Panc1 (cell line): Measurements from ENCODE around the gene SRGAP3. TPM values are rescaled to one million over a fixed set of nuclear protein-coding genes. Genes with fewer than 3 reads are reported as not detected.

Source experiments
- ATAC-seq: fragments of 200-7000 bp; cut with Tn5 transposase; 2 replicates; pipeline ENCODE4 v1.9.1; 2020; ENCODE audit warnings: mild to moderate bottlenecking, moderate library complexity
- BruUV-seq: library from RNA; stranded (reverse); fragments of 400-500 nt; replicated peaks from 2 replicates; lab custom pipeline; 2021; lab: Mats Ljungman, UMichigan
- CTCF ChIA-PET: fragments of 300-600 bp; sonication (Branson Sonifier 250); formaldehyde crosslinking; loops from one replicate; lab custom pipeline; 2022; ENCODE audit warnings: antibody characterized with exemption; lab: Charles Lee
- POLR2A ChIA-PET: fragments of 300-600 bp; sonication (Branson Sonifier 250); formaldehyde crosslinking; loops from one replicate; lab custom pipeline; 2022; ENCODE audit warnings: antibody characterized with exemption; lab: Charles Lee
- DNase-seq: peaks from one replicate; pipeline ENCODE4 v3.0.0-alpha.2; 2010; ENCODE audit warnings: low read depth, low spot score
- H3K27ac ChIP-seq: 2 replicates; pipeline ENCODE4 v1.5.1; 2011; ENCODE audit warnings: mild to moderate bottlenecking, low read length, inconsistent platforms
- H3K27me3 ChIP-seq: fragments of 200-500 bp; sonication (Bioruptor generic); 2 replicates; pipeline ENCODE4 v1.6.0; 2014; ENCODE audit warnings: low read length, inconsistent platforms; ENCODE audit not compliant: control insufficient read depth, insufficient read depth
- H3K36me3 ChIP-seq: fragments of 200-500 bp; sonication (Bioruptor generic); 2 replicates; pipeline ENCODE4 v1.5.1; 2014; ENCODE audit warnings: inconsistent platforms, mild to moderate bottlenecking, low read length, moderate library complexity; ENCODE audit not compliant: control insufficient read depth, insufficient read depth
- H3K4me1 ChIP-seq: 2 replicates; pipeline ENCODE4 v1.5.1; 2011; ENCODE audit warnings: inconsistent platforms, mild to moderate bottlenecking, low read length, moderate library complexity; ENCODE audit not compliant: control insufficient read depth, insufficient read depth
- H3K4me3 ChIP-seq, 2 experiments: 2 replicates each; pipeline ENCODE4 v1.5.1; 2011 to 2012; ENCODE audit warnings: low read depth in 2 of 2, low read length in 2 of 2, mild to moderate bottlenecking in 2 of 2, inconsistent platforms in 1 of 2, moderate library complexity in 1 of 2
- H3K9me3 ChIP-seq: fragments of 200-500 bp; sonication (Bioruptor generic); 2 replicates; pipeline ENCODE4 v1.5.1; 2014; ENCODE audit warnings: low read depth, mild to moderate bottlenecking, inconsistent platforms, low read length, moderate library complexity; ENCODE audit not compliant: control insufficient read depth, insufficient read depth
- CTCF ChIP-seq: fragments of 450-650 bp; IDR thresholded peaks from 2 replicates; pipeline ENCODE4 v1.5.1; 2017; ENCODE audit warnings: mild to moderate bottlenecking
- POLR2AphosphoS5 ChIP-seq: IDR thresholded peaks from 2 replicates; pipeline ENCODE4 v1.6.1; 2012; ENCODE audit warnings: mild to moderate bottlenecking, low read depth, low read length, moderate library complexity
- REST ChIP-seq, 2 experiments: IDR thresholded peaks; 2 replicates each; pipeline ENCODE4 v1.6.1; 2011 to 2012; ENCODE audit warnings: low read depth in 2 of 2, control low read depth in 1 of 2, low read length in 1 of 2, mild to moderate bottlenecking in 1 of 2, moderate library complexity in 1 of 2; ENCODE audit not compliant: insufficient read depth in 1 of 2
- SIN3A ChIP-seq: IDR thresholded peaks from 2 replicates; pipeline ENCODE4 v1.6.1; 2012; ENCODE audit warnings: low read depth, mild to moderate bottlenecking, low read length, moderate library complexity, borderline replicate concordance; ENCODE audit not compliant: insufficient read depth
- TCF7L2 ChIP-seq: IDR thresholded peaks from 2 replicates; pipeline ENCODE4 v1.6.1; 2011; ENCODE audit warnings: mild to moderate bottlenecking, low read depth, low read length, inconsistent platforms
- in situ Hi-C: cut with HindIII; loops from 2 replicates; pipeline ENCODE4 v1.10.0; 2016; ENCODE audit warnings: low sequenced_read_pairs, low pct_unique_long_range_greater_than_20kb
- intact Hi-C: fragments of 100-400 bp; cut with micrococcal nuclease; formaldehyde crosslinking; loops from one replicate; pipeline ENCODE4 v1.10.0; 2022; ENCODE audit not compliant: unreplicated experiment
- total RNA-seq: library from RNA; stranded (reverse); gene quantifications from one replicate; pipeline ENCODE4 v1.2.1, GENCODE V29; 2021; ENCODE audit not compliant: unreplicated experiment

Gene SRGAP3
- total RNA-seq, 1 experiment from 2014 or later: 0.82 TPM

- Histone ChIP-seq H3K27me3 (no peaks in the 10 kb centered on the region), H3K4me1 (no peaks in the 10 kb centered on the region; the same call in 1 of the 2 replicates), H3K27ac (no peak overlapping the region), H3K36me3 (no peaks in the 10 kb centered on the region), H3K9me3 (no peaks in the 10 kb centered on the region), H3K4me3 (peak overlapping the region; percentile 35 to 54)
- ATAC-seq: 0 out of 2 replicates have a peak, but pooled peaks have one; percentile 6
- ChIA-PET CTCF (no interaction called here), POLR2A (no interaction called here)
- BruUV-seq: no TSS peak
- DNase-seq: no peak
- intact Hi-C loops (no loop called here), in situ Hi-C loops (no loop called here)
- TF ChIP-seq REST (IDR thresholded peaks at IDR 0.05; ENCODE audit: insufficient read depth in 1 of 2, low read depth in 2 of 2, low read length in 1 of 2) (no peak), TCF7L2 (no peak), SIN3A (no peak), POLR2AphosphoS5 (no peak), CTCF (no peak)
These were observed 749 bp downstream of the SRGAP3 start for GRCh38 chr3:9248522-9249271.

- CTCF ChIA-PET: no interaction called here
- BruUV-seq: no TSS peak
- Histone ChIP-seq H3K27me3 (no peaks in the 10 kb centered on the region), H3K4me3 (no peak overlapping the region), H3K9me3 (no peaks in the 10 kb centered on the region), H3K27ac (no peak overlapping the region), H3K4me1 (no peaks in the 10 kb centered on the region; the same call in 1 of the 2 replicates), H3K36me3 (no peaks in the 10 kb centered on the region)
- intact Hi-C loops (no loop called here), in situ Hi-C loops (no loop called here)
- POLR2A ChIA-PET: no interaction called here
- ATAC-seq (no peak), DNase-seq (no peak)
- TF ChIP-seq POLR2AphosphoS5: no peak
- TF ChIP-seq CTCF: no peak
- TF ChIP-seq SIN3A: no peak
- TF ChIP-seq REST (IDR thresholded peaks at IDR 0.05; ENCODE audit: insufficient read depth in 1 of 2, low read depth in 2 of 2, low read length in 1 of 2): no peak
- no peak for TF ChIP-seq TCF7L2
These were observed 1.4 kb downstream of the SRGAP3 start for GRCh38 chr3:9247941-9248521.
